IMR-90 (cell line): ENCODE results near the gene ITGB2. TPM values are rescaled to one million over a fixed set of nuclear protein-coding genes. Genes with fewer than 3 reads are reported as not detected.

Experiments
- ATAC-seq: fragments of 200-7000 bp; cut with Tn5 transposase; 2 replicates; pipeline ENCODE4 v1.9.1; 2020; ENCODE audit warnings: low read depth, mild to moderate bottlenecking, moderate library complexity
- BruUV-seq: library from RNA; stranded (reverse); fragments of 400-500 nt; replicated peaks from 2 replicates; lab custom pipeline; 2021; lab: Mats Ljungman, UMichigan
- CTCF ChIA-PET: fragments of 300-600 bp; formaldehyde crosslinking; extraction: SDS; loops from one replicate; lab custom pipeline; 2021; ENCODE audit warnings: antibody characterized with exemption; lab: Yijun Ruan, JAX
- POLR2A ChIA-PET: fragments of 300-600 bp; sonication (Branson Sonifier 250); formaldehyde crosslinking; loops from one replicate; lab custom pipeline; 2022; ENCODE audit warnings: antibody characterized with exemption; ENCODE audit not compliant: unreplicated experiment; lab: Charles Lee
- DNase-seq: peaks from one replicate; pipeline ENCODE4 v3.0.0; 2013
- H2AFZ ChIP-seq: replicated peaks from 2 replicates; pipeline ENCODE3; 2013; ENCODE audit warnings: low read length, mild to moderate bottlenecking; ENCODE audit not compliant: poor library complexity
- H2AK5ac ChIP-seq: 2 replicates; pipeline ENCODE4 v1.6.1; 2013; ENCODE audit warnings: low read depth, low read length, inconsistent platforms
- H2AK9ac ChIP-seq: replicated peaks from 2 replicates; pipeline ENCODE3; 2013; ENCODE audit warnings: mild to moderate bottlenecking, low read depth, low read length, moderate library complexity; ENCODE audit not compliant: poor library complexity
- H2BK120ac ChIP-seq: 2 replicates; pipeline ENCODE4 v1.6.1; 2013; ENCODE audit warnings: low read depth, low read length, inconsistent platforms
- H2BK15ac ChIP-seq: 3 replicates; pipeline ENCODE4 v1.6.1; 2013; ENCODE audit warnings: low read depth, low read length, inconsistent platforms
- H2BK20ac ChIP-seq: 2 replicates; pipeline ENCODE4 v1.6.1; 2013; ENCODE audit warnings: low read depth, mild to moderate bottlenecking, inconsistent platforms, low read length, moderate library complexity
- H2BK5ac ChIP-seq: 2 replicates; pipeline ENCODE4 v1.6.1; 2013; ENCODE audit warnings: mild to moderate bottlenecking, low read depth, low read length, inconsistent platforms; ENCODE audit not compliant: poor library complexity, severe bottlenecking
- H3K14ac ChIP-seq: replicated peaks from 2 replicates; pipeline ENCODE4 v1.6.1; 2013; ENCODE audit warnings: low read depth, low read length, inconsistent platforms
- H3K18ac ChIP-seq: 2 replicates; pipeline ENCODE4 v1.6.1; 2013; ENCODE audit warnings: low read depth, low read length, control low read depth
- H3K23ac ChIP-seq: 2 replicates; pipeline ENCODE4 v1.6.1; 2013; ENCODE audit warnings: low read depth, low read length, inconsistent platforms
- H3K27ac ChIP-seq: 2 replicates; pipeline ENCODE4 v1.5.1; 2013; ENCODE audit warnings: mild to moderate bottlenecking, control low read depth, low read length; ENCODE audit not compliant: insufficient read depth
- H3K27me3 ChIP-seq: 2 replicates; pipeline ENCODE4 v1.6.1; 2013; ENCODE audit warnings: low read length; ENCODE audit not compliant: control insufficient read depth, insufficient read depth
- H3K36me3 ChIP-seq: 2 replicates; pipeline ENCODE4 v1.6.1; 2013; ENCODE audit warnings: low read length, mixed read lengths; ENCODE audit not compliant: control insufficient read depth, insufficient read depth
- H3K4ac ChIP-seq: 2 replicates; pipeline ENCODE4 v1.6.1; 2013; ENCODE audit warnings: low read depth, low read length, inconsistent platforms
- H3K4me1 ChIP-seq: 2 replicates; pipeline ENCODE4 v1.6.1; 2013; ENCODE audit warnings: low read length, mixed read lengths; ENCODE audit not compliant: control insufficient read depth, insufficient read depth
- H3K4me2 ChIP-seq: 2 replicates; pipeline ENCODE4 v1.6.1; 2013; ENCODE audit warnings: low read depth, mild to moderate bottlenecking, control low read depth, low read length, moderate library complexity
- H3K4me3 ChIP-seq: 2 replicates; pipeline ENCODE4 v1.5.1; 2013; ENCODE audit warnings: low read depth, mild to moderate bottlenecking, control low read depth, low read length, moderate library complexity; ENCODE audit not compliant: insufficient read depth
- H3K56ac ChIP-seq: 2 replicates; pipeline ENCODE4 v1.6.1; 2013; ENCODE audit warnings: low read length, inconsistent platforms; ENCODE audit not compliant: insufficient read depth; ENCODE audit errors: extremely low read depth
- H3K79me1 ChIP-seq, 2 experiments: 2 replicates each; pipeline ENCODE4 v1.6.1; 2013; ENCODE audit warnings: low read length in 2 of 2, inconsistent platforms in 1 of 2, low read depth in 1 of 2
- H3K9ac ChIP-seq: 2 replicates; pipeline ENCODE4 v1.6.1; 2013; ENCODE audit warnings: low read depth, low read length, control low read depth
- H3K9me1 ChIP-seq: 2 replicates; pipeline ENCODE4 v1.6.1; 2013; ENCODE audit warnings: low read length, inconsistent platforms; ENCODE audit not compliant: insufficient read depth
- H3K9me3 ChIP-seq: 2 replicates; pipeline ENCODE4 v1.6.1; 2013; ENCODE audit warnings: low read length; ENCODE audit not compliant: control insufficient read depth, insufficient read depth
- H4K20me1 ChIP-seq: 2 replicates; pipeline ENCODE4 v1.6.1; 2013; ENCODE audit warnings: low read length, inconsistent platforms; ENCODE audit not compliant: insufficient read depth
- H4K5ac ChIP-seq: 2 replicates; pipeline ENCODE4 v1.6.1; 2013; ENCODE audit warnings: mild to moderate bottlenecking, low read depth, low read length, control low read depth
- H4K8ac ChIP-seq, 2 experiments: 2 replicates each; pipeline ENCODE4 v1.6.1; 2013; ENCODE audit warnings: low read depth in 2 of 2, low read length in 2 of 2, control low read depth in 1 of 2, inconsistent platforms in 1 of 2
- H4K91ac ChIP-seq: 2 replicates; pipeline ENCODE4 v1.6.1; 2013; ENCODE audit warnings: low read depth, low read length, inconsistent platforms; ENCODE audit not compliant: insufficient read depth
- CHD1 ChIP-seq: IDR thresholded peaks from 2 replicates; pipeline ENCODE4 v1.6.1; 2012; ENCODE audit warnings: low read depth, low read length, improper control_type of control experiment
- MAFK ChIP-seq: IDR thresholded peaks from 2 replicates; pipeline ENCODE4 v1.6.1; 2012; ENCODE audit warnings: low read depth, low read length, improper control_type of control experiment
- MXI1 ChIP-seq: IDR thresholded peaks from 2 replicates; pipeline ENCODE4 v1.6.1; 2012; ENCODE audit warnings: low read depth, mild to moderate bottlenecking, low read length, moderate library complexity, borderline replicate concordance
- NFE2L2 ChIP-seq: fragments of 150-350 bp; IDR thresholded peaks from 2 replicates; pipeline ENCODE4 v1.6.1; 2016; ENCODE audit warnings: low read depth, mild to moderate bottlenecking, low read length
- POLR2A ChIP-seq: IDR thresholded peaks from 2 replicates; pipeline ENCODE4 v1.6.1; 2012; ENCODE audit warnings: mild to moderate bottlenecking, low read depth, low read length
- RCOR1 ChIP-seq: IDR thresholded peaks from 2 replicates; pipeline ENCODE4 v1.6.1; 2012; ENCODE audit warnings: mild to moderate bottlenecking, low read length, improper control_type of control experiment; ENCODE audit not compliant: insufficient replicate concordance
- SMC3 ChIP-seq: fragments of 150-350 bp; IDR thresholded peaks from 2 replicates; pipeline ENCODE4 v1.6.1; 2016; ENCODE audit warnings: low read depth, mild to moderate bottlenecking, antibody characterized with exemption, low read length, moderate library complexity
- WGBS, 2 experiments: methylation state at CpG; one replicate each; pipeline versions ENCODE4 v1.1.5 to v1.1.7; 2013; ENCODE audit warnings: missing lambda C conversion rate in 2 of 2; ENCODE audit not compliant: insufficient read length in 1 of 2; ENCODE audit errors: extremely low coverage in 2 of 2; 5-methylcytosine and 5-hydroxymethylcytosine counted together
- dilution Hi-C: fragments of 300-500 bp; cut with HindIII; formaldehyde crosslinking; loops from one replicate; pipeline ENCODE4 v1.14.3; 2018; ENCODE audit warnings: low sequenced_read_pairs; ENCODE audit not compliant: unreplicated experiment
- in situ Hi-C: fragments of 300-500 bp; cut with MboI; formaldehyde crosslinking; loops from 3 replicates; pipeline ENCODE4 v1.14.3; 2019; ENCODE audit warnings: low sequenced_read_pairs, inconsistent platforms, mixed read lengths
- intact Hi-C: fragments of 100-400 bp; cut with micrococcal nuclease; formaldehyde crosslinking; loops from 2 replicates; pipeline ENCODE4 v1.10.0; 2022
- polyA plus RNA-seq, 3 experiments: library from polyadenylated mRNA; depleted of rRNA; stranded (reverse); fragments of >200 nt; gene quantifications; 2 replicates each; pipeline ENCODE4 v1.2.3, GENCODE V29; 2012; ENCODE audit warnings: low replicate concordance in 1 of 3
- total RNA-seq: library from RNA; depleted of rRNA; stranded (reverse); fragments of >200 nt; gene quantifications from 2 replicates; pipeline ENCODE4 v1.2.3, GENCODE V29; 2012

The ITGB2 gene
- total and polyA plus RNA-seq, 2 of the 4 experiments (the other 2 are of a cell fraction) = 0.14 TPM; not detected in 1

- POLR2A ChIA-PET = no interaction called here
- Histone ChIP-seq H3K79me1 (peaks cover 7 to 70% of the 10 kb centered on the region in 2 experiments), H3K9me3 (no peaks in the 10 kb centered on the region), H3K14ac (no peak overlapping the region), H4K91ac (no peak overlapping the region), H2AK5ac (peak overlapping the region; percentile 69; the same call in 1 of the 2 replicates), H3K23ac (no peak overlapping the region), H2BK20ac (no peak overlapping the region), H3K9ac (no peak overlapping the region), H2BK5ac (no peak overlapping the region), H3K27me3 (no peaks in the 10 kb centered on the region), H2AK9ac (peak overlapping the region; percentile 24), H4K8ac (no peak overlapping the region), H3K4me1 (no peaks in the 10 kb centered on the region), H2BK120ac (no peak overlapping the region), H4K20me1 (peaks cover 46% of the 10 kb centered on the region), H3K4me2 (no peak overlapping the region), H3K56ac (no peak overlapping the region), H2BK15ac (no peak overlapping the region), H3K4me3 (no peak overlapping the region), H3K36me3 (peaks cover 38% of the 10 kb centered on the region), H4K5ac (no peak overlapping the region), H3K9me1 (no peaks in the 10 kb centered on the region), H3K27ac (no peak overlapping the region), H3K18ac (no peak overlapping the region), H2AFZ (no peak overlapping the region), H3K4ac (no peak overlapping the region)
- 97% methylated on average over 5 of the region's 16 CpGs; no CpG with 5 or more reads in 1 of the 2 experiments for WGBS, 2 experiments
- no peak for DNase-seq
- in situ Hi-C loops (loop anchor here (5.0 to 25.0 kb wide), 2 partner anchors 179 to 436 kb away; no protein-coding TSS in a partner anchor), intact Hi-C loops (loop anchor here (1.0 to 2.0 kb wide), 2 partner anchors 180 to 189 kb away; no protein-coding TSS in a partner anchor), dilution Hi-C loops (no loop called here)
- no TSS peak for BruUV-seq
- TF ChIP-seq POLR2A = no peak
- no peak for TF ChIP-seq NFE2L2
- TF ChIP-seq SMC3 = no peak
- TF ChIP-seq MXI1 = no peak
- no peak for TF ChIP-seq MAFK
- no peak for TF ChIP-seq CHD1
- TF ChIP-seq RCOR1 = no peak
- CTCF ChIA-PET = interaction anchor here (1.7 to 3.2 kb wide), 4 partner anchors 180 to 192 kb away, joined by 5 to 27 read pairs (median 14); no protein-coding TSS in a partner anchor
- no peak for ATAC-seq
These were observed 27.9 kb upstream of the ITGB2 start for GRCh38 chr21:44948426-44949120.
